Subcutaneous adipose tissue (tissue), 4 donors: Measurements from ENCODE around the gene DOK5. TPM values are rescaled to one million over a fixed set of nuclear protein-coding genes. Genes with fewer than 3 reads are reported as not detected.

Source experiments
- CTCF ChIP-seq: fragments of 450-650 bp; IDR thresholded peaks from one replicate; pipeline ENCODE4 v1.5.1; 2016; ENCODE audit warnings: low read depth, mild to moderate bottlenecking, control low read depth, antibody characterized with exemption, moderate library complexity
- total RNA-seq, 4 donors: library from RNA; depleted of rRNA; stranded (reverse); fragments of >200 nt; gene quantifications; one replicate each; pipeline ENCODE4 v1.1.0, GENCODE V29; 2016

DOK5 gene
- total RNA-seq, 4 donors from 2014 or later, result 0.82 to 2.6 (median 1.7) TPM

GRCh38 chr20:54636575-54636974 lies 161.2 kb downstream of the DOK5 start:
- TF ChIP-seq CTCF, result no peak

- no peak for TF ChIP-seq CTCF
Observed at GRCh38 chr20:54639941-54640340, 164.5 kb downstream of the DOK5 start.

GRCh38 chr20:54640800-54641199 lies 165.4 kb downstream of the DOK5 start:
- TF ChIP-seq CTCF, result no peak

- no peak for TF ChIP-seq CTCF
Observed at GRCh38 chr20:54642864-54643667, 167.7 kb downstream of the DOK5 start.

GRCh38 chr20:54643761-54644160 lies 168.4 kb downstream of the DOK5 start:
- no peak for TF ChIP-seq CTCF

GRCh38 chr20:54645445-54646155 lies 170.2 kb downstream of the DOK5 start:
- no peak for TF ChIP-seq CTCF

GRCh38 chr20:54646156-54646517 lies 170.7 kb downstream of the DOK5 start:
- no peak for TF ChIP-seq CTCF
